Activated CD4-positive, alpha-beta T cell treated with anti-CD3 and anti-CD28 coated beads, Interleukin-2, amount 10 ng/mL, durations not matched to agents 24 days and 14 days (primary cell): Measurements from ENCODE around the gene PRKCD. TPM values are rescaled to one million over a fixed set of nuclear protein-coding genes. Genes with fewer than 3 reads are reported as not detected.

Experiments
- DNase-seq: peaks from one replicate; pipeline ENCODE4 v3.0.0; 2022
- H3K27ac Mint-ChIP-seq: one replicate; pipeline ENCODE4 v1.8.0; 2022; ENCODE audit warnings: mild to moderate bottlenecking, mixed read lengths
- H3K27me3 Mint-ChIP-seq: one replicate; pipeline ENCODE4 v1.8.0; 2022; ENCODE audit warnings: mixed read lengths
- H3K36me3 Mint-ChIP-seq: one replicate; pipeline ENCODE4 v1.8.0; 2022; ENCODE audit warnings: low read depth, mild to moderate bottlenecking, mixed read lengths
- H3K4me1 Mint-ChIP-seq: one replicate; pipeline ENCODE4 v1.8.0; 2021; ENCODE audit warnings: mixed read lengths
- H3K4me3 Mint-ChIP-seq: one replicate; pipeline ENCODE4 v1.8.0; 2022; ENCODE audit warnings: mild to moderate bottlenecking, moderate library complexity, mixed read lengths
- H3K9me3 Mint-ChIP-seq: one replicate; pipeline ENCODE4 v1.8.0; 2021; ENCODE audit warnings: mixed read lengths
- intact Hi-C: fragments of 100-400 bp; cut with micrococcal nuclease; formaldehyde crosslinking; loops from one replicate; pipeline ENCODE4 v1.15.1; 2023
- total RNA-seq: library from RNA; stranded (reverse); gene quantifications from 2 replicates; pipeline ENCODE4 v1.2.3, GENCODE V29; 2022

Gene PRKCD
- total RNA-seq, 1 donor from 2014 or later = 28.8 TPM

GRCh38 chr3:53178246-53178645 is 17.2 kb downstream of the PRKCD start:
- intact Hi-C loops = no loop called here

GRCh38 chr3:53179580-53179979 is 18.6 kb downstream of the PRKCD start:
- H3K27ac Mint-ChIP-seq = no peak overlapping the region
- H3K9me3 Mint-ChIP-seq = no peaks in the 10 kb centered on the region
- no peaks in the 10 kb centered on the region for H3K4me1 Mint-ChIP-seq
- H3K4me3 Mint-ChIP-seq = no peak overlapping the region
- peaks cover 24% of the 10 kb centered on the region for H3K36me3 Mint-ChIP-seq
- intact Hi-C loops = no loop called here
- no peaks in the 10 kb centered on the region for H3K27me3 Mint-ChIP-seq
- DNase-seq = no peak

More at GRCh38 chr3:53178246-53178645, 17.2 kb downstream of the PRKCD start:
- Mint-ChIP-seq H3K9me3 (no peaks in the 10 kb centered on the region), H3K4me3 (no peak overlapping the region), H3K4me1 (peaks cover 1% of the 10 kb centered on the region), H3K27ac (no peak overlapping the region), H3K27me3 (no peaks in the 10 kb centered on the region), H3K36me3 (peaks cover 22% of the 10 kb centered on the region)
- no peak for DNase-seq

GRCh38 chr3:53180305-53181023 is 19.5 kb downstream of the PRKCD start:
- intact Hi-C loops = no loop called here
- Mint-ChIP-seq H3K4me3 (no peak overlapping the region), H3K4me1 (peaks cover 3% of the 10 kb centered on the region), H3K36me3 (peaks cover 31% of the 10 kb centered on the region), H3K27ac (no peak overlapping the region), H3K9me3 (no peaks in the 10 kb centered on the region), H3K27me3 (no peaks in the 10 kb centered on the region)
- no peak for DNase-seq

- H3K36me3 Mint-ChIP-seq = peaks cover 31% of the 10 kb centered on the region
- H3K4me1 Mint-ChIP-seq = peaks cover 3% of the 10 kb centered on the region
- intact Hi-C loops = no loop called here
- no peaks in the 10 kb centered on the region for H3K27me3 Mint-ChIP-seq
- no peak overlapping the region for H3K27ac Mint-ChIP-seq
- no peak for DNase-seq
- no peak overlapping the region for H3K4me3 Mint-ChIP-seq
- no peaks in the 10 kb centered on the region for H3K9me3 Mint-ChIP-seq
Measured at GRCh38 chr3:53181024-53181371, 20.0 kb downstream of the PRKCD start.

- no peaks in the 10 kb centered on the region for H3K9me3 Mint-ChIP-seq
- peaks cover 33% of the 10 kb centered on the region for H3K36me3 Mint-ChIP-seq
- H3K27ac Mint-ChIP-seq = no peak overlapping the region
- peaks cover 3% of the 10 kb centered on the region for H3K4me1 Mint-ChIP-seq
- intact Hi-C loops = no loop called here
- no peaks in the 10 kb centered on the region for H3K27me3 Mint-ChIP-seq
- no peak for DNase-seq
- no peak overlapping the region for H3K4me3 Mint-ChIP-seq
Measured at GRCh38 chr3:53181528-53181927, 20.5 kb downstream of the PRKCD start.

GRCh38 chr3:53182764-53183355 is 21.9 kb downstream of the PRKCD start:
- Mint-ChIP-seq H3K4me3 (no peak overlapping the region), H3K27ac (no peak overlapping the region), H3K9me3 (no peaks in the 10 kb centered on the region), H3K4me1 (peaks cover 3% of the 10 kb centered on the region), H3K27me3 (no peaks in the 10 kb centered on the region), H3K36me3 (peaks cover 37% of the 10 kb centered on the region)
- intact Hi-C loops = no loop called here
- no peak for DNase-seq

GRCh38 chr3:53183514-53183913 is 22.5 kb downstream of the PRKCD start:
- Mint-ChIP-seq H3K4me1 (peaks cover 3% of the 10 kb centered on the region), H3K9me3 (no peaks in the 10 kb centered on the region), H3K27ac (no peak overlapping the region), H3K36me3 (peaks cover 38% of the 10 kb centered on the region), H3K4me3 (no peak overlapping the region), H3K27me3 (no peaks in the 10 kb centered on the region)
- no peak for DNase-seq
- intact Hi-C loops = no loop called here

- Mint-ChIP-seq H3K9me3 (no peaks in the 10 kb centered on the region), H3K36me3 (peaks cover 38% of the 10 kb centered on the region), H3K4me1 (peaks cover 3% of the 10 kb centered on the region), H3K4me3 (no peak overlapping the region), H3K27ac (no peak overlapping the region), H3K27me3 (no peaks in the 10 kb centered on the region)
- no peak for DNase-seq
- intact Hi-C loops = no loop called here
Measured at GRCh38 chr3:53184701-53185100, 23.7 kb downstream of the PRKCD start.

- intact Hi-C loops = no loop called here
- DNase-seq = no peak
- H3K4me3 Mint-ChIP-seq = no peak overlapping the region
- H3K9me3 Mint-ChIP-seq = no peaks in the 10 kb centered on the region
- H3K4me1 Mint-ChIP-seq = peaks cover 3% of the 10 kb centered on the region
- no peak overlapping the region for H3K27ac Mint-ChIP-seq
- H3K36me3 Mint-ChIP-seq = peaks cover 39% of the 10 kb centered on the region
- H3K27me3 Mint-ChIP-seq = no peaks in the 10 kb centered on the region
Measured at GRCh38 chr3:53185761-53186465, 24.9 kb downstream of the PRKCD start.

GRCh38 chr3:53186726-53187125 is 25.7 kb downstream of the PRKCD start:
- H3K4me1 Mint-ChIP-seq = peaks cover 3% of the 10 kb centered on the region
- H3K9me3 Mint-ChIP-seq = no peaks in the 10 kb centered on the region
- intact Hi-C loops = no loop called here

GRCh38 chr3:53187430-53187829 is 26.4 kb downstream of the PRKCD start:
- Mint-ChIP-seq H3K27me3 (no peaks in the 10 kb centered on the region), H3K27ac (no peak overlapping the region), H3K4me1 (peaks cover 3% of the 10 kb centered on the region), H3K4me3 (no peak overlapping the region), H3K9me3 (no peaks in the 10 kb centered on the region), H3K36me3 (peaks cover 35% of the 10 kb centered on the region)
- intact Hi-C loops = no loop called here
- DNase-seq = no peak

More at GRCh38 chr3:53186726-53187125, 25.7 kb downstream of the PRKCD start:
- Mint-ChIP-seq H3K4me3 (no peak overlapping the region), H3K36me3 (peaks cover 36% of the 10 kb centered on the region), H3K27me3 (no peaks in the 10 kb centered on the region), H3K27ac (no peak overlapping the region)
- DNase-seq = no peak

GRCh38 chr3:53188136-53188685 is 27.2 kb downstream of the PRKCD start:
- intact Hi-C loops = no loop called here
- no peaks in the 10 kb centered on the region for H3K9me3 Mint-ChIP-seq
- DNase-seq = no peak
- no peak overlapping the region for H3K27ac Mint-ChIP-seq
- H3K27me3 Mint-ChIP-seq = no peaks in the 10 kb centered on the region
- no peak overlapping the region for H3K4me3 Mint-ChIP-seq
- peaks cover 33% of the 10 kb centered on the region for H3K36me3 Mint-ChIP-seq
- H3K4me1 Mint-ChIP-seq = peaks cover 4% of the 10 kb centered on the region

GRCh38 chr3:53188720-53189119 is 27.7 kb downstream of the PRKCD start:
- H3K4me1 Mint-ChIP-seq = peaks cover 4% of the 10 kb centered on the region
- no peaks in the 10 kb centered on the region for H3K9me3 Mint-ChIP-seq
- no peaks in the 10 kb centered on the region for H3K27me3 Mint-ChIP-seq
- no peak overlapping the region for H3K4me3 Mint-ChIP-seq
- no peak for DNase-seq
- intact Hi-C loops = no loop called here
- peaks cover 33% of the 10 kb centered on the region for H3K36me3 Mint-ChIP-seq
- no peak overlapping the region for H3K27ac Mint-ChIP-seq

GRCh38 chr3:53189276-53189675 is 28.3 kb downstream of the PRKCD start:
- Mint-ChIP-seq H3K4me3 (no peak overlapping the region), H3K4me1 (peaks cover 4% of the 10 kb centered on the region), H3K27me3 (no peaks in the 10 kb centered on the region), H3K27ac (no peak overlapping the region), H3K9me3 (no peaks in the 10 kb centered on the region), H3K36me3 (peaks cover 31% of the 10 kb centered on the region)
- no peak for DNase-seq
- intact Hi-C loops = no loop called here
